ENCODE measurements around the gene NDUFB5. TPM values are rescaled to one million over a fixed set of nuclear protein-coding genes. Genes with fewer than 3 reads are reported as not detected.

Gene NDUFB5
- polyA plus RNA-seq, 1 donor (not counting 4 experiments of a cell fraction or from before 2014, with no cell fraction given): 70.6 TPM

GRCh38 chr3:179676081-179676480 lies 71.5 kb downstream of the NDUFB5 start:
- no peak overlapping the region for H3K4me2 ChIP-seq (ENCODE audit: control insufficient read depth, extremely low read depth, insufficient read depth, low read depth, low read length)
- no peak overlapping the region for H3K4me3 ChIP-seq (ENCODE audit: control insufficient read depth in 2 of 3, extremely low read depth in 1 of 3, insufficient read depth in 2 of 3, low read depth in 1 of 3, low read length in 3 of 3)
- no peak for DNase-seq (ENCODE audit: low read depth, low spot score)
- TF ChIP-seq, protein P1, sequence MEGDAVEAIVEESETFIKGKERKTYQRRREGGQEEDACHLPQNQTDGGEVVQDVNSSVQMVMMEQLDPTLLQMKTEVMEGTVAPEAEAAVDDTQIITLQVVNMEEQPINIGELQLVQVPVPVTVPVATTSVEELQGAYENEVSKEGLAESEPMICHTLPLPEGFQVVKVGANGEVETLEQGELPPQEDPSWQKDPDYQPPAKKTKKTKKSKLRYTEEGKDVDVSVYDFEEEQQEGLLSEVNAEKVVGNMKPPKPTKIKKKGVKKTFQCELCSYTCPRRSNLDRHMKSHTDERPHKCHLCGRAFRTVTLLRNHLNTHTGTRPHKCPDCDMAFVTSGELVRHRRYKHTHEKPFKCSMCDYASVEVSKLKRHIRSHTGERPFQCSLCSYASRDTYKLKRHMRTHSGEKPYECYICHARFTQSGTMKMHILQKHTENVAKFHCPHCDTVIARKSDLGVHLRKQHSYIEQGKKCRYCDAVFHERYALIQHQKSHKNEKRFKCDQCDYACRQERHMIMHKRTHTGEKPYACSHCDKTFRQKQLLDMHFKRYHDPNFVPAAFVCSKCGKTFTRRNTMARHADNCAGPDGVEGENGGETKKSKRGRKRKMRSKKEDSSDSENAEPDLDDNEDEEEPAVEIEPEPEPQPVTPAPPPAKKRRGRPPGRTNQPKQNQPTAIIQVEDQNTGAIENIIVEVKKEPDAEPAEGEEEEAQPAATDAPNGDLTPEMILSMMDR (optimal IDR thresholded peaks at IDR 0.05 in 1 of 3, IDR thresholded peaks at IDR 0.05 in 1 of 3, conservative IDR thresholded peaks at IDR 0.05 in 1 of 3; ENCODE audit: extremely low read depth in 1 of 3, insufficient read depth in 2 of 3, low read length in 3 of 3): no peak
- no peak for TF ChIP-seq EZH2 (IDR thresholded peaks at IDR 0.05; ENCODE audit: low read length)
- no peaks in the 10 kb centered on the region for H3K9me1 ChIP-seq (ENCODE audit: control insufficient read depth, extremely low read depth, insufficient read depth, low read length)
- no peaks in the 10 kb centered on the region for H4K20me1 ChIP-seq (ENCODE audit: control insufficient read depth, extremely low read depth, insufficient read depth, low read length)
- no peaks in the 10 kb centered on the region for H3K36me3 ChIP-seq (ENCODE audit: control insufficient read depth in 2 of 2, extremely low read depth in 1 of 2, insufficient read depth in 2 of 2, low read length in 2 of 2)
- FAIRE-seq: no peak
- H3K27me3 ChIP-seq (ENCODE audit: control insufficient read depth, extremely low read depth, insufficient read depth, low read length): no peaks in the 10 kb centered on the region
- H3K9ac ChIP-seq (ENCODE audit: control insufficient read depth, extremely low read depth, insufficient read depth, low read length): no peak overlapping the region
- H3K27ac ChIP-seq (ENCODE audit: control insufficient read depth, insufficient read depth, low read length): no peak overlapping the region
- H3K79me2 ChIP-seq (ENCODE audit: control insufficient read depth, insufficient read depth, low read length): peaks cover 3% of the 10 kb centered on the region
- H2AFZ ChIP-seq (ENCODE audit: control insufficient read depth, low read length): no peak overlapping the region
- H3K9me3 ChIP-seq (ENCODE audit: control insufficient read depth, low read depth, low read length): no peaks in the 10 kb centered on the region
- H3K4me1 ChIP-seq (ENCODE audit: control insufficient read depth, extremely low read depth, insufficient read depth, low read length): peaks cover 8% of the 10 kb centered on the region
- dilution Hi-C loops (cut with MboI; ENCODE audit: extremely low pct_ligation_motif_present, low sequenced_read_pairs): no loop called here

Small RNA genes within 50 kb of the gene (small RNA-seq; reads per million reads assigned to genes)
- 0 reads per million in 3 experiments for gene AC090425.1 (ENCODE audit: insufficient read length in 3 of 3, low read depth in 3 of 3, low replicate concordance in 1 of 3)
- gene RF01210 (ENCODE audit: insufficient read length in 3 of 3, low read depth in 3 of 3, low replicate concordance in 1 of 3): 0 reads per million in 3 experiments

Other genes with a start within 250 kb of the NDUFB5 start
- gene GNB4, start 153.3 kb upstream of the NDUFB5 start, polyA plus RNA-seq: 35.1 to 51.1 TPM (median 42.2 TPM) in 3 replicates
- 59.3 to 106 TPM (median 65.0 TPM) in 3 replicates for gene ACTL6A, start 41.9 kb upstream of the NDUFB5 start, polyA plus RNA-seq
- gene MRPL47, start 156 bp upstream of the NDUFB5 start, polyA plus RNA-seq: 39.0 to 80.8 TPM (median 45.1 TPM) in 3 replicates
- 2.1 to 3.4 TPM (median 3.3 TPM) in 3 replicates for gene USP13, start 48.2 kb downstream of the NDUFB5 start, polyA plus RNA-seq

Measured in keratinocyte (primary cell).